Ureter (tissue), 1 donor: Measurements from ENCODE around the gene HMBS. TPM values are rescaled to one million over a fixed set of nuclear protein-coding genes. Genes with fewer than 3 reads are reported as not detected.

Source experiments
- DNase-seq: peaks from one replicate; pipeline ENCODE4 v3.0.0-alpha.2; 2020; ENCODE audit warnings: low spot score
- total RNA-seq: library from RNA; stranded (reverse); gene quantifications from one replicate; pipeline ENCODE4 v1.2.4, GENCODE V29; 2023
- donor health status: DM: yes; HTN: yes; CAD: no.

HMBS gene
- total RNA-seq, 1 donor from 2014 or later = 26.4 TPM

DNA sequence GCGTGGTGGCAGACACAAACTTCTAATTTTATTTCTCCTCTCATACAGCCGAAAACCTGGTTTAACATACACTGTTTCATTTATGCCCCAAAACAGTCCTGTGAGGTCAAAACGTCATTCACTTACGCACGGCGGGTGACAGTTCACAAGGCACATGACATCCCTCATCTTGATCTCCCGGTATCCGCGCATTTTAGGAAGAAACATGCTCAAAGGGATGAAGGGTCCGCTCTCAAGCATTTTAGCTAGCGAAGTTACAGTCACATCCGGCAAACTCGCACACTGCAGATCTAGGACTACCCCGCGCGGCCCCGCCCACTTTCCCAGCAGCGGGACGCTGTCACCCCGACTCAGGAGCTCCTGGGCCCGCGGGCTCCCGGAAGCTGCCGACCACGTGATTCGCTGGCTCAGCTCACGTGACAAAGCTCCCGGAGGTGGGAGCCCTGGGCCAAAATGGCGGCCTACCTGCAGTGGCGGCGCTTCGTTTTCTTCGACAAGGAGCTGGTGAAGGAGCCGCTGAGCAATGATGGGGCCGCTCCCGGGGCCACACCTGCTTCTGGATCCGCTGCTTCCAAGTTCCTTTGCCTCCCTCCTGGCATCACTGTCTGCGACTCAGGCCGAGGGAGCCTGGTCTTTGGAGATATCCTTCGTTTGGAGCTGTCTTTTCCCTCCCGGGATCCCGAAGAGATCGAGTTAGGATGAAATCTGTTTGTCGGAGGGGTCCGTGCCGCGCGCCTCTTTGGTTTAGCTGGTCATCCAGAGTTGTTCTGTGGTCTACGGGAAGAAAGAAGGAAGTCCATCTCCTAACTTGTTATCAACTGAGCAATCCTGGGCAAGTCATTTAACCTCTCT lies 17.1 kb upstream of the HMBS start, which contains the start of gene VPS11:
Gene VPS11 (plus strand): TSS at position 448 of the 852 bp plus-strand sequence. CDS start 6 bp downstream, at position 454.
- peak; percentile 97 for DNase-seq

DNA sequence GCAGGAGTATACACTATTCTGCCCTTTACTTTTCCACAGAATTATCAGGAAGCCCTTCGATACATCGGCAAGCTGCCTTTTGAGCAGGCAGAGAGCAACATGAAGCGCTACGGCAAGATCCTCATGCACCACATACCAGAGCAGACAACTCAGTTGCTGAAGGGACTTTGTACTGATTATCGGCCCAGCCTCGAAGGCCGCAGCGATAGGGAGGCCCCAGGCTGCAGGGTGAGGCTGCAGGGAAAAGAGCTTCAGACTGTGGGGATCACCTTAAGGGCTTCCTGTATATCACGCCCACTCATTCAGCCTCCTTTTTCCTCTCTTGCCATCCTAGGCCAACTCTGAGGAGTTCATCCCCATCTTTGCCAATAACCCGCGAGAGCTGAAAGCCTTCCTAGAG lies 6.8 kb upstream of the HMBS start:
- DNase-seq = no peak

- no peak for DNase-seq
These were observed 5.8 kb upstream of the HMBS start for GRCh38 chr11:119078675-119079420.

DNA sequence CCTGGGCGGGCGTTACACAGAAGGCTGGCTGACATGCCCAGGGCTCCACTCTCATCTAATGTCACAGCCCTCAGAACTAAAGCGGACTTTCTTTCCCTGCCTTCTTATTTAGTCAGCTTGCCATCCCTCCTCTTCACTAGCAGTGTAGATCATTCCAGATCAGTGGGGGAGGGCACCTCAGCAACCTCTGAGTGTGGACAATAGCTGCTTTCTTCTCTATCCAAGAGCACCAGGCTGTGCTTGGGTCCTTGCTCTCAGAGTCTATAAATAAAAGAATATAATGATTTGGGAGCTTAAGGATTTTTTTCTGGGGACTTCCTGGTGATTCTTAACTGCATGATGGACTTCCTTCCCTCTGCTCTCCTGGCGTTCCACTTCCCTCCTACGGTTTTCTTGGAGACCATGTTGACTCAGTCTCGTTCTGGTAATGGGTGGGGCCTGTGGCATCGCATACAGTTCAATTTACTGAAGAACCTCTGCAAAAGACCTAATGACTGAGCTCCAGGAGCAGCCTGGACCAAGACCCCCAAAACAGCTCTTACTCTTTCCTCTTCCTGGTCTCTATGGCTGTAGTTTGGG lies 2.9 kb upstream of the HMBS start:
- DNase-seq = no peak

DNA sequence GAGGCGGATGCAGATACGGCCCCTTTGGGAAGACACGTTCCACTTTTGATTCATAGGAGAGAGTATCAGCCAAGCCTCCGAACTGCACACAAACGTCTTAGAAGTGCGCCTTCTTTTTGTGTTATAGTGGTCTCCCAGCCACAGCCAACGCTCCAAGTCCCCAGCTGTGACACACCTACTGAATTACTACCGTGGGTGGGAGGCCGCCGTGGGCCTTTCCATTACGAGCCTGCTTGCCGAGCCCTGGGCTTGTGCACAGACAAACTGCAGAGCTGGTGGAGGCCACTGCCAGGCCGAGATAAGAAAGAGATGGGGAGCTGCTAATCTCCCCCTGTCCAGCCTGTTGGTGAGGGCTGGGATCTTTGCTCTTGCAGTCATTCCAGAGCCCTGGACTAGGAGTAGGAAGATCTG lies 761 bp downstream of the HMBS start:
- DNase-seq = no peak

DNA sequence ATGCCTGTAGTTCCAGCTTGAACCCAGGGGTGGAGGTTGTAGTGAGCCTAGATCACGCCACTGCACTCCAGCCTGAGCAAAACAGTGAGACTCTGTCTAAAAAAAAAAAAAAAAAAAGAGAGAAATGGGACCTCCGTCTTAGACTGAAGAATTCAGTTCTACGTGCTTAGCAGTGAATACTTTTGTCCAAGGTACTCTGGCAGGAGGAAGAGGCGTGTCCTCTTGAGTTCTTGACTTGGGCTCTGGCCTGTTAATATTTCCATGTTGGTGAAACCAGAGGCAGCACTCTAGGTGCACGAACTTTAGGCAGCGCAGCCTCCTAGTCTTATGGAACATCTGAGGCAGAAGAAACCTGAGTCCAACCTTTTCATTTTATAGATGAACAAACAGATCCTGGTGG lies 2.4 kb downstream of the HMBS start:
- no peak for DNase-seq

DNA sequence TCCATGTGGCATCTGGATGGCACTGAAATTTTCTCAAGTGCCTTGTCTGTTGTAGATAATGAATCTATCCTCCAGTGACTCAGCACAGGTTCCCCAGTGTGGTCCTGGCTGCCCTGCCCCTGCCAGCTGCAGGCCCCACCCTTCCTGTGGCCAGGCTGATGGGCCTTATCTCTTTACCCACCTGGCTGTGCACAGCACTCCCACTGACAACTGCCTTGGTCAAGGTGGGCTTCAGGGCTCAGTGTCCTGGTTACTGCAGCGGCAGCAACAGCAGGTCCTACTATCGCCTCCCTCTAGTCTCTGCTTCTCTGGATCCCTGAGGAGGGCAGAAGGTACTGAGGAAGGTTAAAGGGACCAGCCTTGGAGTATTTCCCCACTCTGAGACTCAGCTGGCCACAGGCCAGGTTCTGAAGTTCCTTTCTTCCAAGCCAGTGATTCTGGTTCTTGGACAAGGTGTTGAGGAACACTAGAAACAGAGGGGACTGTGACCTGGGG lies 3.1 kb downstream of the HMBS start:
- DNase-seq = no peak

DNA sequence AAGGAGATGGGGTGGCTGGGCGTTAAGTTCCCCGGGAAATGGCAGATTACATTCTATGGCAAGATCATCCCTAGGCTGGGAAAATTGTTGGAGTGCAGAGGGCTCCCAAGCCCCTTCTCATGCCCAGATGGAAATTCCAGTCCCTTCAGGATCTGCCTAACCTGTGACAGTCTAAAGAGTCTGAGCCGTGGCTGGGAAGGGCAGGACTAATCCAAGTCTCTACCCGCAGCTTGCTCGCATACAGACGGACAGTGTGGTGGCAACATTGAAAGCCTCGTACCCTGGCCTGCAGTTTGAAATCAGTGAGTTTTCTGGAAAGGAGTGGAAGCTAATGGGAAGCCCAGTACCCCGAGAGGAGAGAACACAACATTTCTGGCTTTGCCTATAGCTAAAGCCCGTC lies 3.7 kb downstream of the HMBS start:
- no peak for DNase-seq

DNA sequence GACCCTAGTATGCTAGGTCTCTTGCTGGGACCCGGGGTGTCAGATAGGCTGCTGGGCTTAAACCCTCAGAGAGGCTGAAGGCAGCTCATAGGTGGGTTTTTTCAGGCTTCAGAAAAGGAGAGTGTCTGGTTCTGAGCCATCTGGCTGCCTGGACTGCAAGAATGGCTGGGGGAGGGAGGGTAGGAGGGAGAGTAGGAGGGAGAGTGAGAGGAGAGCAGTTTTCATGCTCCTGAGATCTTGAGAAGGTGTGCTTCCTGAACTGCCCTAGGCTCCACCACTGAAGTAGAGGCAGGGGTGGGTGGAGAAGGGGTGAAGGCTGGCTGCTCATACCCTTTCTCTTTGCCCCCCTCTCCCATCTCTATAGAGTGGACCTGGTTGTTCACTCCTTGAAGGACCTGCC lies 4.6 kb downstream of the HMBS start:
- no peak for DNase-seq

GRCh38 chr11:119091178-119091577 lies 6.5 kb downstream of the HMBS start:
- DNase-seq = no peak

DNA sequence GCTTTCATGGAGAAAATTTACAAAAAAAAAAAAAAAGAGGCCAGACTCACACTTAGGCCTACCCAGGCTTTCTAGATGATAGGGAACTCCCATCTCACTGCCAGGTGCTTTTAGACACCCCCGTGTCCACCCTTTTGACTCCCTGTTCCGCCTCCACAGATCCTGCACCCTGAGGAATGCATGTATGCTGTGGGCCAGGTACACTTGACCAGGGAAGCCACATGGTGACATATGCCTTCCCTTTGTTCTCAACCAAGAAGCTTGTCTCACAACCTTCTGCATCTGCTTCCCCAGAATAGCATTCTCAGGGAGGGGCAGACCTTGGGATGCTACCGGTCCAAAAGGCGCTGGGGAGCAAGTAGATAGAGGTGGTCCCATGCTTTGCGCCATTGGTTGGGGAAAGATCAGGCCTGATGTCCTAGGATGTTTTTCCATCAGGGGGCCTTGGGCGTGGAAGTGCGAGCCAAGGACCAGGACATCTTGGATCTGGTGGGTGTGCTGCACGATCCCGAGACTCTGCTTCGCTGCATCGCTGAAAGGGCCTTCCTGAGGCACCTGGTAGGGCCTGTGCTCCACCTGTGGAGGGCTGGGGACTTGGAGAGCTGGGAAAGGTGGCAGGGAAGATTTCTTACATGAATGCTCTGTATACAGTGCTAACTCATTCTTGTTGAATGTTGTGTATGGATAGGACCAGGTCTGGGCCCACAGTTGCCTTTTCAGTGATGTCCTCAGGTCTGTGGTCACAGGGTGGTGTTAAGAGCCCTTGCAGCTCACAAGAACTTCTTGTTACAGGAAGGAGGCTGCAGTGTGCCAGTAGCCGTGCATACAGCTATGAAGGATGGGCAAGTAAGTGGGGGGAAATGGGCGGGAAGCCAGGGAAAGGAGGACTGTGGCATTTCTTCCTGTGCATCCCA lies 7.5 kb downstream of the HMBS start:
- no peak for DNase-seq

DNA sequence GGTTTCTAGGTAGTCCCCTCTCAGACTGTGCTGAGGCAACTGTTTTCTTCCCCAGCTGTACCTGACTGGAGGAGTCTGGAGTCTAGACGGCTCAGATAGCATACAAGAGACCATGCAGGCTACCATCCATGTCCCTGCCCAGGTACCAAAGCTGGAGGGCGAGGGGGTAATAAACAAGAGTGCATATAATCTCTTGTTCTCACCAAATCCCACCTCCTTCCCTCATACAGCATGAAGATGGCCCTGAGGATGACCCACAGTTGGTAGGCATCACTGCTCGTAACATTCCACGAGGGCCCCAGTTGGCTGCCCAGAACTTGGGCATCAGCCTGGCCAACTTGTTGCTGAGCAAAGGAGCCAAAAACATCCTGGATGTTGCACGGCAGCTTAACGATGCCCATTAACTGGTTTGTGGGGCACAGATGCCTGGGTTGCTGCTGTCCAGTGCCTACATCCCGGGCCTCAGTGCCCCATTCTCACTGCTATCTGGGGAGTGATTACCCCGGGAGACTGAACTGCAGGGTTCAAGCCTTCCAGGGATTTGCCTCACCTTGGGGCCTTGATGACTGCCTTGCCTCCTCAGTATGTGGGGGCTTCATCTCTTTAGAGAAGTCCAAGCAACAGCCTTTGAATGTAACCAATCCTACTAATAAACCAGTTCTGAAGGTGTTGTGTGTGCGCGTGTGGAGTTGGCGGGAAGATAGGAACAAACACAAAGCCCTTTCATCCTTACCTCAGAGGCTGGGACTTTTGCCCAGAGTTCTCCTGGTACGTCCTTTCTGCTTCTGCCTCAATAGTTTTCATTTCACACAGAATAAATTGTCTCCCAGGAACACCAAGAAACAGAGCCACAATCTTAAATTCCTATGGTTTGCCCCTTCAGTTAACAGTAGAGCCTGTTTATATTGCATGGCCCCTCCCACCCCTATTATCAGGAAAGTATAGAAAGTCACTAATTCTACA lies 8.5 kb downstream of the HMBS start:
- no peak for DNase-seq

DNA sequence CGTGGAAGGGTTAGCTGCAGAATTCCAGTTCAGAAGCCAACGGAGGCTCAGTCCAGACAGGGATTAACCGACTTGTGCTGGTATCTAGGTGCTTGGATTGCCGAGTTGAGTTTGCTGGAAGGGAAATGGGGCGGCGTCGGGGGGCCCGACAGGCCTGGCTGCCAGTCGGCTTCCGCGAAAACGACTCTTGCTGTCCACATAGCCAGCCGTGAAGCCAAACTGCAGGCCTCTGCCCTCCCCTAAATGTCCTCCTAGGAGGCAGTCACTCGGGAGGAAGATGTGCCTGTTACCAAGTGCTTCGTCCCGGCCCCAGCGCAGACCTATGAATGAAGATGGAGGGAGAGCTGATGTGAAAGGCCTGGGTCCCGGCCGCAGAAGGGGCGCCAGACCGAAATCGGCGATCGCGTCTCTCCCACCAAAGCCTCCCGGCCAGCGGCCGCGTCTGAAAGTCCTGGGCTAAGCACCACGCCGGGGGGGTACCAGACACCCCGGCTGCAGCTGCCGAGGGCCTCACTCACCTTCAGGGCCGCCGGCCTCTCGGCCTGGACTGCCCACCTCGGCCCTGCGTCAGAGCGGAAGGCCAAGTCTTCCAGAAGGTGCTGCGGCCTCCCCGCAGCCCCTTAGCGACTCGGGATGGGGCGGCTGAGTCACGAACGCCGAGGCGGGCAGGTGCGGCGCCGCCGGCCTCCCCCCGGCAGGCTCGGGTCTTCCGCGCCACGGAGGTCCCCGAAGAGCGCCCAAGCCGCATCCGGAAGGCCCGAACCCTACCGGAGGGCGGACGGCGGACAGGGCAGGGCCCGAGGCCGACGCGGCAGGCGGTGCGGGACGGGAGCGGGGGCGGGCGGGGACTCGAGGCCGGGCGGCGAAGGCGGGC lies 9.5 kb downstream of the HMBS start:
- DNase-seq = peak; percentile 58

GRCh38 chr11:119094816-119095065 lies 10.1 kb downstream of the HMBS start:
- peak; percentile 82 for DNase-seq

- DNase-seq = peak; percentile 100
These were observed 10.6 kb downstream of the HMBS start for GRCh38 chr11:119095066-119095880.

GRCh38 chr11:119099711-119100110 lies 15.0 kb downstream of the HMBS start:
- no peak for DNase-seq

- no peak for DNase-seq
These were observed 15.7 kb downstream of the HMBS start for GRCh38 chr11:119100246-119100970.
